Middle frontal gyrus (tissue), 1 donor: ENCODE data around the gene CELF2.
"Not testable (repeated sequence)": the region's sequence is repeated elsewhere in the genome, so short reads cannot be mapped to it uniquely, and the experiment has no call there.

Source experiments
- DNase-seq: peaks from one replicate; pipeline ENCODE4 v3.0.0-alpha.2; 2015; ENCODE audit warnings: low spot score; ENCODE audit errors: extremely low spot score

The CELF2 gene

GRCh38 chr10:11344550-11344949, 326.9 kb downstream of the CELF2 start:
- DNase-seq, result no peak

- no peak for DNase-seq
Measured at GRCh38 chr10:11345224-11346054, 327.8 kb downstream of the CELF2 start.

- DNase-seq, result not testable (repeated sequence)
Measured at GRCh38 chr10:11347580-11347979, 329.9 kb downstream of the CELF2 start.

- no peak for DNase-seq
Measured at GRCh38 chr10:11351801-11352200, 334.1 kb downstream of the CELF2 start.

GRCh38 chr10:11353006-11353896, 335.6 kb downstream of the CELF2 start:
- DNase-seq, result no peak

- no peak for DNase-seq
Measured at GRCh38 chr10:11354823-11355222, 337.2 kb downstream of the CELF2 start.

- no peak for DNase-seq
Measured at GRCh38 chr10:11355592-11355991, 337.9 kb downstream of the CELF2 start.

GRCh38 chr10:11357439-11357838, 339.8 kb downstream of the CELF2 start:
- DNase-seq, result no peak

- no peak for DNase-seq
Measured at GRCh38 chr10:11358011-11358410, 340.3 kb downstream of the CELF2 start.

GRCh38 chr10:11358923-11359575, 341.4 kb downstream of the CELF2 start:
- DNase-seq, result no peak

GRCh38 chr10:11359869-11360268, 342.2 kb downstream of the CELF2 start:
- DNase-seq, result no peak

GRCh38 chr10:11363497-11363896, 345.8 kb downstream of the CELF2 start:
- DNase-seq, result no peak

GRCh38 chr10:11364241-11364640, 346.6 kb downstream of the CELF2 start:
- DNase-seq, result no peak

GRCh38 chr10:11366889-11367288, 349.2 kb downstream of the CELF2 start:
- not testable (repeated sequence) for DNase-seq

GRCh38 chr10:11367505-11367904, 349.8 kb downstream of the CELF2 start:
- no peak for DNase-seq

GRCh38 chr10:11373717-11374171, 356.1 kb downstream of the CELF2 start:
- no peak for DNase-seq

- DNase-seq, result no peak
Measured at GRCh38 chr10:11377267-11377666, 359.6 kb downstream of the CELF2 start.

GRCh38 chr10:11378835-11379234, 361.2 kb downstream of the CELF2 start:
- no peak for DNase-seq

- no peak for DNase-seq
Measured at GRCh38 chr10:11379771-11380170, 362.1 kb downstream of the CELF2 start.

- no peak for DNase-seq
Measured at GRCh38 chr10:11381023-11381422, 363.4 kb downstream of the CELF2 start.

- DNase-seq, result no peak
Measured at GRCh38 chr10:11381511-11381910, 363.8 kb downstream of the CELF2 start.

GRCh38 chr10:11382187-11382586, 364.5 kb downstream of the CELF2 start:
- DNase-seq, result no peak
